ENCODE data around the gene ITGA5. TPM values are rescaled to one million over a fixed set of nuclear protein-coding genes. Genes with fewer than 3 reads are reported as not detected.

ITGA5 gene
- polyA plus RNA-seq, 1 donor (not counting 4 experiments of a cell fraction or from before 2014, with no cell fraction given), result 47.9 TPM

DNA sequence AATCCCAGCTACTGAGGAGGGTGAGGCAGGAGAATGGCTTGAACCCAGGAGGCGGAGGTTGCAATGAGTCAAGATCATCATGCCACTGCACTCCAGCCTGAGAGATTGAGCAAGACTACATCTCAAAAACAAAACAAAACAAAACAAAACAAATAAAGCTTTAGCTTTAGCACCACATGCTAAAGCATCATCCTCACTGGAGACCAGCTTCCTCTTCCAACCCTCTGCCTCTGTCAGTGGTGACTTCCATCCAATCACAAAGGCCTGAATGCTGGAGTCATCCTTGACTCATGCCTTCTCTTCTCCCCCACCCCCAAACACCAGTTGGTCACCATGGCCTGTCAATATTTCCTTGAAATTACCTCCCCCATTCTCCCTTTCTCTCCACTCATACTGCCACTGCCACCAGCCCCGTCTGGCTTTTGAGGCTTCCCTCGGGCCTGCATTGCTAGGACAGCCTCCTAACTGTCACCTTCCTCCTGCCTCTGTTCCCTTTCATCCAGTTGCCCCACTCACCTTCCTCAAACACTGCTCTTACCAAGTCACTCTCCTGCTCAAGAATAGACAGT is 35.9 kb downstream of the ITGA5 start:
- H3K9ac ChIP-seq (ENCODE audit: control insufficient read depth, extremely low read depth, insufficient read depth, low read length), result peak overlapping the region; percentile 42
- TF ChIP-seq, protein P1, sequence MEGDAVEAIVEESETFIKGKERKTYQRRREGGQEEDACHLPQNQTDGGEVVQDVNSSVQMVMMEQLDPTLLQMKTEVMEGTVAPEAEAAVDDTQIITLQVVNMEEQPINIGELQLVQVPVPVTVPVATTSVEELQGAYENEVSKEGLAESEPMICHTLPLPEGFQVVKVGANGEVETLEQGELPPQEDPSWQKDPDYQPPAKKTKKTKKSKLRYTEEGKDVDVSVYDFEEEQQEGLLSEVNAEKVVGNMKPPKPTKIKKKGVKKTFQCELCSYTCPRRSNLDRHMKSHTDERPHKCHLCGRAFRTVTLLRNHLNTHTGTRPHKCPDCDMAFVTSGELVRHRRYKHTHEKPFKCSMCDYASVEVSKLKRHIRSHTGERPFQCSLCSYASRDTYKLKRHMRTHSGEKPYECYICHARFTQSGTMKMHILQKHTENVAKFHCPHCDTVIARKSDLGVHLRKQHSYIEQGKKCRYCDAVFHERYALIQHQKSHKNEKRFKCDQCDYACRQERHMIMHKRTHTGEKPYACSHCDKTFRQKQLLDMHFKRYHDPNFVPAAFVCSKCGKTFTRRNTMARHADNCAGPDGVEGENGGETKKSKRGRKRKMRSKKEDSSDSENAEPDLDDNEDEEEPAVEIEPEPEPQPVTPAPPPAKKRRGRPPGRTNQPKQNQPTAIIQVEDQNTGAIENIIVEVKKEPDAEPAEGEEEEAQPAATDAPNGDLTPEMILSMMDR (optimal IDR thresholded peaks at IDR 0.05 in 1 of 3, IDR thresholded peaks at IDR 0.05 in 1 of 3, conservative IDR thresholded peaks at IDR 0.05 in 1 of 3; ENCODE audit: extremely low read depth in 1 of 3, insufficient read depth in 2 of 3, low read length in 3 of 3), result no peak
- no peak for TF ChIP-seq EZH2 (IDR thresholded peaks at IDR 0.05; ENCODE audit: low read length)
- dilution Hi-C loops (cut with MboI; ENCODE audit: extremely low pct_ligation_motif_present, low sequenced_read_pairs), result no loop called here
- peaks cover 3% of the 10 kb centered on the region for H3K9me1 ChIP-seq (ENCODE audit: control insufficient read depth, extremely low read depth, insufficient read depth, low read length)
- H3K9me3 ChIP-seq (ENCODE audit: control insufficient read depth, low read depth, low read length), result no peaks in the 10 kb centered on the region
- DNase-seq (ENCODE audit: low read depth, low spot score), result no peak
- peaks cover 73% of the 10 kb centered on the region for H3K79me2 ChIP-seq (ENCODE audit: control insufficient read depth, insufficient read depth, low read length)
- H2AFZ ChIP-seq (ENCODE audit: control insufficient read depth, low read length), result no peak overlapping the region
- H3K4me2 ChIP-seq (ENCODE audit: control insufficient read depth, extremely low read depth, insufficient read depth, low read depth, low read length), result peak overlapping the region; percentile 18
- H3K27ac ChIP-seq (ENCODE audit: control insufficient read depth, insufficient read depth, low read length), result peak overlapping the region; percentile 86
- H3K4me3 ChIP-seq (ENCODE audit: control insufficient read depth in 2 of 3, extremely low read depth in 1 of 3, insufficient read depth in 2 of 3, low read depth in 1 of 3, low read length in 3 of 3), result no peak overlapping the region
- peaks cover 15% of the 10 kb centered on the region for H4K20me1 ChIP-seq (ENCODE audit: control insufficient read depth, extremely low read depth, insufficient read depth, low read length)
- peaks cover 46% of the 10 kb centered on the region for H3K4me1 ChIP-seq (ENCODE audit: control insufficient read depth, extremely low read depth, insufficient read depth, low read length)
- peaks cover 30 to 36% of the 10 kb centered on the region in 2 experiments for H3K36me3 ChIP-seq (ENCODE audit: control insufficient read depth in 2 of 2, extremely low read depth in 1 of 2, insufficient read depth in 2 of 2, low read length in 2 of 2)
- no peaks in the 10 kb centered on the region for H3K27me3 ChIP-seq (ENCODE audit: control insufficient read depth, extremely low read depth, insufficient read depth, low read length)
- peak; percentile 73 for FAIRE-seq

DNA sequence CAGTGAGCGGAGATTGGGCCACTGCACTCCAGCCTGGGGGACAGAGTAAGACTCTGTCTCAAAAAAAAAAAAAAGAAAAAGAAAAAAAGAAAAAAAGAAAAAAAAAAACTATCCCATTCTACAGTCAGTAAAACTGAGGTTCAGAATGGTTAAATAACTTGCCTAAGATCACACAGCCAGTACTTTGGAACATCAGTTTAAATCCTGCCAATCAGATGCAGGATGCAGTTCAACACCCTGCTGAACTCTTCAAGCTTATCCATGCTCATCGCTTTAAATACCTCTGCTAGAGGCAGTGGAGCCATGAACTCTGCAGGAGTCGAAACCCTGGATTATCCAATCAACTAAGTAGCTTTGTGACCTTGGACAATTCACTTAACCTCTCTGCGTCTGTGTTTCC is 37.9 kb downstream of the ITGA5 start:
- Histone ChIP-seq H3K4me1 (ENCODE audit: control insufficient read depth, extremely low read depth, insufficient read depth, low read length) (peaks cover 28% of the 10 kb centered on the region), H4K20me1 (ENCODE audit: control insufficient read depth, extremely low read depth, insufficient read depth, low read length) (peaks cover 22% of the 10 kb centered on the region), H3K9ac (ENCODE audit: control insufficient read depth, extremely low read depth, insufficient read depth, low read length) (no peak overlapping the region), H2AFZ (ENCODE audit: control insufficient read depth, low read length) (no peak overlapping the region), H3K4me2 (ENCODE audit: control insufficient read depth, extremely low read depth, insufficient read depth, low read depth, low read length) (no peak overlapping the region), H3K9me1 (ENCODE audit: control insufficient read depth, extremely low read depth, insufficient read depth, low read length) (no peaks in the 10 kb centered on the region), H3K9me3 (ENCODE audit: control insufficient read depth, low read depth, low read length) (no peaks in the 10 kb centered on the region), H3K79me2 (ENCODE audit: control insufficient read depth, insufficient read depth, low read length) (peaks cover 71% of the 10 kb centered on the region), H3K27me3 (ENCODE audit: control insufficient read depth, extremely low read depth, insufficient read depth, low read length) (no peaks in the 10 kb centered on the region), H3K27ac (ENCODE audit: control insufficient read depth, insufficient read depth, low read length) (no peak overlapping the region), H3K4me3 (ENCODE audit: control insufficient read depth in 2 of 3, extremely low read depth in 1 of 3, insufficient read depth in 2 of 3, low read depth in 1 of 3, low read length in 3 of 3) (no peak overlapping the region), H3K36me3 (ENCODE audit: control insufficient read depth in 2 of 2, extremely low read depth in 1 of 2, insufficient read depth in 2 of 2, low read length in 2 of 2) (peaks cover 47 to 50% of the 10 kb centered on the region in 2 experiments)
- no peak for FAIRE-seq
- TF ChIP-seq EZH2 (IDR thresholded peaks at IDR 0.05; ENCODE audit: low read length), result no peak
- TF ChIP-seq, protein P1 (optimal IDR thresholded peaks at IDR 0.05 in 1 of 3, IDR thresholded peaks at IDR 0.05 in 1 of 3, conservative IDR thresholded peaks at IDR 0.05 in 1 of 3; ENCODE audit: extremely low read depth in 1 of 3, insufficient read depth in 2 of 3, low read length in 3 of 3), result no peak
- dilution Hi-C loops (cut with MboI; ENCODE audit: extremely low pct_ligation_motif_present, low sequenced_read_pairs), result no loop called here
- no peak for DNase-seq (ENCODE audit: low read depth, low spot score)
